Left renal pelvis (tissue), 4 donors: ENCODE data around the gene ATP10A. TPM values are rescaled to one million over a fixed set of nuclear protein-coding genes. Genes with fewer than 3 reads are reported as not detected.

Source experiments
- DNase-seq, 4 donors: peaks; one replicate each; pipeline ENCODE4 v3.0.0-alpha.2; 2013; ENCODE audit warnings: low read depth in 4 of 4, low spot score in 3 of 4
- polyA plus RNA-seq, 4 donors: library from polyadenylated mRNA; unstranded; fragments of 120-200 nt; gene quantifications; one replicate each; pipeline ENCODE4 v1.2.1, GENCODE V29; 2013; ENCODE audit not compliant: insufficient read length in 4 of 4

The ATP10A gene
- polyA plus RNA-seq, 4 donors, result 2.8 to 6.1 (median 4.0) TPM

DNA sequence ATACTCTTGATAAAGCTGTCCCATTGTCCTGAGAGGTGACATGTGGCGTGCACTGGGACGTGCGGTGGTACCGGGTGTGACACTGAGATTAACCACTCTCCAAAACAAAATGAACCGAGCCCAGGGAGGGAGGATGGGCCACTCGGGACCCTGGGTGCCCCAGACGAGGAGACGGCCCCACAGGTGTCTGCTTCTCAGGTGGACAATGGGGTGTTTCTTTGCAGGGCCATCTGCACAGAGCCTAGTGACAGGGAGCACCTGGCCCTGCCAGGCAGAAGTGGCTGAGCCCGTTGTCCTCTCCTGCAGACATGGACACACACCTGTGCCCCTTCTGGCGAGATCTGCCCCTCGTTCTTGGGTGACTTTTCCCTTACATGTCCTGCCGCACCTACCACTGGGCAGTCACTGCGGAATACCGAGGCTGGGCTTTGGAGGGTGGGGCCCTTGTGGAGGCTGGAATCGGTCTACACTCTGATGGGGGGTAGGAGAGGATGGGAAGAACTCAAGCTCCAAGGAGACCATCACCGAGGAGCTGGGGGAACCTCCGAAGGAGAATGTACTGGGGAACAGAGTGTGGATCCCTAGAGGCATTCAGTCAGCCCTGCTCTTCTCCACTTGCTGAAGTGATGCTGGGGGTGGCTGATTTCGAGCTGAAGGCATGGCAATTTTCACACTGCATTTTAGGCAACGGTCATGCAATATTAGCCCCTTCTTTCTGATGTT lies 153.5 kb downstream of the ATP10A start:
- DNase-seq, result no peak

- no peak for DNase-seq
Measured at GRCh38 chr15:25708391-25708790, 154.7 kb downstream of the ATP10A start.

GRCh38 chr15:25707656-25708365 lies 155.3 kb downstream of the ATP10A start:
- no peak for DNase-seq

- no peak for DNase-seq
Measured at GRCh38 chr15:25706176-25706955, 156.8 kb downstream of the ATP10A start.

- DNase-seq, result peak in 2 of 4 donors; percentile 20 to 49
Measured at GRCh38 chr15:25705433-25706115, 157.6 kb downstream of the ATP10A start.

DNA sequence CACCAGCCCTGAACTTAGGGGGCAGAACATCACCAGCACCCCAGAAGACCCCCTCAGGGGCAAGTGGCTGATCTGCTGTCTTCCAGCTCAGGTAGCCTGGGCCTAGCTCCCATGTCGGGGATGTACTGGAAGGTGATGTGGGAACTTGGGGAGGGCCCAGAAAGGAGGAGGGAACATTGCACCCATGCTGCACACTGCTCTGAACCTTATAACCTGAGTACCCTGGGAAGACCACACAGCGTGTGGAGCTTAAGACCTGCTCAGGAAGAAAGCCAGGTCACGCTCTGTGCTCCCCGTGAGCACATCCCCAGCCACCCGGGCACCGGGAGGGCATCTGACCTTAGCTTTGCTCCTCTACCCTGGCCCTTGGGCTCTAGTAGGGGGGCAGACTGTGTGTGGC lies 159.4 kb downstream of the ATP10A start:
- DNase-seq, result no peak

DNA sequence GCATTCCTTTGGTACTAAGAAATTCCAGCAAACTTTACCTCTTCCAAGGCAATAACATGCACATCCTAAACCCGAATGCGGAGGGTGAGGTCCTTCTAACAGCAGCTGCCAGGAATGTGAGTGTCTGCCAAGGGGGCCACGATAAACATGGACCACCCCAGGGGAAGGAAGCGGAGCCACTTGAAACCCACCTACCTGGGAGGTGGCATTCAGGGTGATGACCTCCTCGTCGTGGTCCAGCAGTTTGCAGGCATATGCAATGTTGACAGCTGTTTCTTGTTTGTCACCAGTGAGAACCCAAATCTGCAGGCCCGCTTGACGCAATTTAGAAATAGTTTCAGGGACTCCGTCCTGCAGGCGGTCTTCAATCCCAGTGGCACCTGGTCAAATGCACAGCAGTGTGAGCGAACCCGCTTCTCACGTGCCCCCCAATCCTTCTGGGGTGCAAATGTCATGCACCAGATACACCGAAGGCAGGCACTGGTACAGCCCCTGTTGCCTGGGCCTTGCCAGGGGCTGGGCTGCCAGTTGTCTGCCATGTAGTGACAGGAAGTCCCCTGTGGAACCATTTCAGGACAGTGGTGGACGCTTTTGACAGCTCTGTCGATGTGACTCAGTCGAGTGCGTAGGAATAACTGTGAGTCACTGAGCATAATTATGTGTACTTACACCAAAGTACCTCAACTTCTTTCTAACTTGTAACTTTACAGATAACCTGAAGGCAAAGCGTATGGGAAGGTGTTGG lies 161.2 kb downstream of the ATP10A start:
- no peak for DNase-seq

- no peak for DNase-seq
Measured at GRCh38 chr15:25700916-25701315, 162.2 kb downstream of the ATP10A start.

GRCh38 chr15:25697586-25697985 lies 165.5 kb downstream of the ATP10A start:
- DNase-seq, result no peak

DNA sequence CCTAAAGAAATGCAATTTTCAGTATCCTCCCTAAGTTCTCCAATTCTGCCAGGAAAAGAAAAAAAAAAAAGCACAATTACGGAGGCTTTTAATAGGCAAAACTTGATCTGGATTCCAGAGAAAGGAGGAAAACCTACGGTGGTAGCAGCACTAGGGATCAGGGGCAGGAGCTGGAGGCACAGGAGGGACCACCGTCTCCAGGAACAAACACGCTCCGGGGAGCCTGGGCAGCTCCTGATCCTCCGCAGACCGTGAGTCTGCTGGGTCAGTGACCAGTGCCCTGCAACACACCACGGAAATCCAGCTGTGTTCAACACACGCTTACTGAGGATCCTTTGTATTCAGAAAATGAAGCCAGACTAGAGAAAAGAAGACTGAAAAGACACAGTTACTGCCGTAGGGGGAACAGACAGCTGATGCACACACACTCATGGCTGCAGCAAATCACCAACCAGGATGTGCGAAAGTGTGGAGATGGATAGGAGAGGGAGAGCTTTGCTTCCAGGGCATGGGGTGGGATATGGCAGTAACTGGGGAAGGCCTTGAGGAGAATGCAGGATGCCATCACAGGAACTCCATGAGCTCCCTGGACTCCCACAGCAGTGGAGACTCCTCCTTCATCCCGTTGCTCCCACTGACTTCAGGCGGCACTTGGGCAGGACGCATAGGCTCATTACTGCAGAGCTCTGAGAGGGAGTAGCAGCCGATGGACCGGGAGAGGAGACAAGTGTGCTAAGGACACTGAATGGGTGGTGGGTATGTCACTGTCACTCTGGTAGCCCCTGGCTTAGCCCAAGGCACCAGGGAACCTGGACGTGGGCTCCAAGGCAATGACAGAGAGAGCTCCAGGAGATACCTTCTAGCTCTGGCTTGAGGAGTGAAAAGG lies 167.0 kb downstream of the ATP10A start:
- no peak for DNase-seq

- DNase-seq, result no peak
Measured at GRCh38 chr15:25694823-25695312, 168.3 kb downstream of the ATP10A start.

DNA sequence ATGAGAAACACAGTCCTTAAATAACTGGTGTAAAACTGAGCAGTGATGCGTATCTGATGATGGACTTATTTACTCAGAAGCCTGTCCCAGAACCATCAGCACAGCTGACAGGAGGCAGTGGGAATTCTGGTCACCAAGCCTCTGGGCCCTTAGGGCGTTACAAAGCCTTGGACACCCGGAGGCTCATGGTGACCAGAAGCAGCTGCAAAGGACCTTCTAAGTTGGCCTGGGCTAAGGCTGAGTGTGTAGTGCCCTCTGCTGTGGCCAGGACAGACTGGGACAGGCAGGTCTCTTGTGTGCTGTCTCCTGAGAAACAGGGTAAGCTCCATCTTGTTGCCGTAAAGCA lies 168.9 kb downstream of the ATP10A start:
- no peak for DNase-seq

- no peak for DNase-seq
Measured at GRCh38 chr15:25693321-25694238, 169.5 kb downstream of the ATP10A start.

DNA sequence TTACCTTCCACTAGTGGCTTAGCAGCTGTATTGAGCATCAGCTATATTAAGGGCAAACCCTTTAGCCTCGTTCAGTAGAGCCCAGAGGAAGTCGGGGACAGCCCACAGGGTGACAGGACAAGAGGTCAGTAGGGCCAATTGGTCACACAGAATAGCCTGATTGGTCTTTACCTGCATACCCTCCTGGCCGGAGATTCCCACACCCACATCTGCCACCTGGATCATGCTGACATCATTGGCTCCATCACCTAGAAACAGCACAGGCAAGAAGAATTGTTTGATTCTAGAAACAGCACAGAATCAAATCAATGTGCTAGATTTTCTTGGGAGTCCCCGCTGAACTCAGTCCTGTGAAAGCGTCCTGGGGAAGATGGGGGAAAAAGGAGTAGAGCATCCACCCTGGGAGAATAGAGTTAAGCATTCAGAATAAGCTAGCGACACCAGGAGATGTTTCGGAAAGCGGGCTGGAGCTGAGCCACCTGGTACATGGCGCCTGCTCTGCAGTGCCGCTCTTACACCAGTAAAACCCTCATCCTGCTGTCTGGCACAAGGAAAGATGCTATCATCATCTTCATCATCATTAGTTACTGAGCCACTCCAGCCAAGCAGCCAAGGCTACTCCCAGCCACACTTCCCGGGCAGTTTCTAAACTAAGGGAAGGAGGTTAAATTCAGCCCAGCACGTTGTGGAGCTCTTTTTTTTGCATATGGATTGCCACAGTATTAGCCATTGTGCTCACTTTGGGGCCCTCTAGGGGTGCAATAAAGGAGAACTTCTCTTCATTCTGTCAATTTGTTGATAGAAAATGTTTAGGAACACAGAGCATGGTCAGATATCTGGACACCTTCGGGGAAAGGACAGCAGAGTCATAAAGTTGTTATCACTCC lies 171.3 kb downstream of the ATP10A start:
- no peak for DNase-seq

- DNase-seq, result no peak
Measured at GRCh38 chr15:25690673-25691543, 172.2 kb downstream of the ATP10A start.

DNA sequence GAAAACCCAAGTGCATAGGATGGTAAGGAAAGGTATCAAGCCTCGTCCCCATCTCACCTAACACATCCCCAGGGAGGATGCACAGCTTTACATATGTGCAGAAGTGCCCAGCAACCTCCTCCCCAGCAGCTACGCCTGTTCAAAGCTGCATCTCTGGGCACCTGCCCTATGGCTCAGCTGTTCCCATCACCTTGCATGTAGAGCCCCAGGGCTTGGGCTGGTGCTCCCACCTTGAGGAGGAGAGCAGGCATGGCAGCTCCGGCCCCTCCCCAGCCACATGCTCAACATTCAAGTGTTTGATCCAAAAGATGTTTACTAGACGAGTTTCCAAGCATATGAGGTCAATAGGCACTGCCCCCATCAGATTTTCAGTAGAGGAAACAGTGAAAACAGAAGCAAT lies 173.5 kb downstream of the ATP10A start:
- no peak for DNase-seq
